ENCODE measurements around the gene SALL3. TPM values are rescaled to one million over a fixed set of nuclear protein-coding genes. Genes with fewer than 3 reads are reported as not detected.
"Not testable (repeated sequence)": the region's sequence is repeated elsewhere in the genome, so short reads cannot be mapped to it uniquely, and the experiment has no call there.

The SALL3 gene
- total and polyA plus RNA-seq, 2 of the 4 experiments (the other 2 are of a cell fraction): not detected

GRCh38 chr18:78939734-78940494 lies 39.7 kb upstream of the SALL3 start:
- Histone ChIP-seq H3K14ac (replicated peaks; ENCODE audit: low read depth, low read length) (no peak overlapping the region), H2BK20ac (ENCODE audit: low read depth, low read length) (no peak overlapping the region), H3K56ac (ENCODE audit: extremely low read depth, insufficient read depth, low read length) (no peak overlapping the region), H2AK9ac (replicated peaks; ENCODE audit: low read depth, low read length, poor library complexity) (no peak overlapping the region), H3K9me1 (ENCODE audit: insufficient read depth, low read length) (no peaks in the 10 kb centered on the region), H4K8ac (ENCODE audit: low read depth in 2 of 2, low read length in 2 of 2) (no peak overlapping the region), H4K91ac (ENCODE audit: insufficient read depth, low read depth, low read length) (no peak overlapping the region), H4K20me1 (ENCODE audit: insufficient read depth, low read length) (no peaks in the 10 kb centered on the region), H3K4ac (ENCODE audit: low read depth, low read length) (no peak overlapping the region), H3K27ac (ENCODE audit: insufficient read depth, low read length) (no peak overlapping the region), H3K9ac (ENCODE audit: low read depth, low read length) (no peak overlapping the region), H2BK15ac (ENCODE audit: low read depth, low read length) (no peak overlapping the region), H2BK5ac (ENCODE audit: low read depth, low read length, poor library complexity, severe bottlenecking) (no peak overlapping the region), H4K5ac (ENCODE audit: low read depth, low read length) (no peak overlapping the region), H3K36me3 (ENCODE audit: control insufficient read depth, insufficient read depth, low read length) (no peaks in the 10 kb centered on the region), H3K18ac (ENCODE audit: low read depth, low read length) (no peak overlapping the region), H3K23ac (ENCODE audit: low read depth, low read length) (no peak overlapping the region), H3K4me1 (ENCODE audit: control insufficient read depth, insufficient read depth, low read length) (no peaks in the 10 kb centered on the region), H3K79me1 (ENCODE audit: low read depth in 1 of 2, low read length in 2 of 2) (no peaks in the 10 kb centered on the region), H3K4me3 (ENCODE audit: insufficient read depth, low read depth, low read length) (no peak overlapping the region), H2BK120ac (ENCODE audit: low read depth, low read length) (no peak overlapping the region), H3K4me2 (ENCODE audit: low read depth, low read length) (no peak overlapping the region), H2AFZ (replicated peaks; ENCODE audit: low read length, poor library complexity) (no peak overlapping the region), H3K9me3 (ENCODE audit: control insufficient read depth, insufficient read depth, low read length) (peaks cover 38% of the 10 kb centered on the region), H2AK5ac (ENCODE audit: low read depth, low read length) (no peak overlapping the region), H3K27me3 (ENCODE audit: control insufficient read depth, insufficient read depth, low read length) (no peaks in the 10 kb centered on the region)
- 40% methylated on average over 1 of the region's 23 CpGs; no CpG with 5 or more reads in 1 of the 2 experiments for WGBS, 2 experiments (ENCODE audit: extremely low coverage in 2 of 2, insufficient read length in 1 of 2)
- intact Hi-C loops (cut with micrococcal nuclease) (no loop called here), in situ Hi-C loops (cut with MboI; ENCODE audit: low sequenced_read_pairs) (no loop called here), dilution Hi-C loops (cut with HindIII; ENCODE audit: low sequenced_read_pairs, unreplicated experiment) (no loop called here)
- no TSS peak for BruUV-seq (replicated peaks)
- POLR2A ChIA-PET (ENCODE audit: unreplicated experiment): no interaction called here
- no peak for DNase-seq
- no peak for ATAC-seq (ENCODE audit: low read depth)
- CTCF ChIA-PET: interaction anchor here (0.5 kb wide), 1 partner anchor 22 kb away, joined by 3 read pairs; no protein-coding TSS in a partner anchor
- TF ChIP-seq RAD21 (IDR thresholded peaks at IDR 0.05; ENCODE audit: low read length): no peak
- TF ChIP-seq, protein P1, sequence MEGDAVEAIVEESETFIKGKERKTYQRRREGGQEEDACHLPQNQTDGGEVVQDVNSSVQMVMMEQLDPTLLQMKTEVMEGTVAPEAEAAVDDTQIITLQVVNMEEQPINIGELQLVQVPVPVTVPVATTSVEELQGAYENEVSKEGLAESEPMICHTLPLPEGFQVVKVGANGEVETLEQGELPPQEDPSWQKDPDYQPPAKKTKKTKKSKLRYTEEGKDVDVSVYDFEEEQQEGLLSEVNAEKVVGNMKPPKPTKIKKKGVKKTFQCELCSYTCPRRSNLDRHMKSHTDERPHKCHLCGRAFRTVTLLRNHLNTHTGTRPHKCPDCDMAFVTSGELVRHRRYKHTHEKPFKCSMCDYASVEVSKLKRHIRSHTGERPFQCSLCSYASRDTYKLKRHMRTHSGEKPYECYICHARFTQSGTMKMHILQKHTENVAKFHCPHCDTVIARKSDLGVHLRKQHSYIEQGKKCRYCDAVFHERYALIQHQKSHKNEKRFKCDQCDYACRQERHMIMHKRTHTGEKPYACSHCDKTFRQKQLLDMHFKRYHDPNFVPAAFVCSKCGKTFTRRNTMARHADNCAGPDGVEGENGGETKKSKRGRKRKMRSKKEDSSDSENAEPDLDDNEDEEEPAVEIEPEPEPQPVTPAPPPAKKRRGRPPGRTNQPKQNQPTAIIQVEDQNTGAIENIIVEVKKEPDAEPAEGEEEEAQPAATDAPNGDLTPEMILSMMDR (conservative IDR thresholded peaks at IDR 0.05; ENCODE audit: low read depth, low read length): no peak

- H3K79me1 ChIP-seq (ENCODE audit: low read depth in 1 of 2, low read length in 2 of 2); H3K9me1 ChIP-seq (ENCODE audit: insufficient read depth, low read length); DNase-seq; H3K23ac ChIP-seq (ENCODE audit: low read depth, low read length); H3K4me3 ChIP-seq (ENCODE audit: insufficient read depth, low read depth, low read length); H4K5ac ChIP-seq (ENCODE audit: low read depth, low read length); H4K91ac ChIP-seq (ENCODE audit: insufficient read depth, low read depth, low read length); H3K4ac ChIP-seq (ENCODE audit: low read depth, low read length); dilution Hi-C loops (cut with HindIII; ENCODE audit: low sequenced_read_pairs, unreplicated experiment); H2AK9ac ChIP-seq (replicated peaks; ENCODE audit: low read depth, low read length, poor library complexity); H3K36me3 ChIP-seq (ENCODE audit: control insufficient read depth, insufficient read depth, low read length); H3K56ac ChIP-seq (ENCODE audit: extremely low read depth, insufficient read depth, low read length); CTCF ChIA-PET; H2AFZ ChIP-seq (replicated peaks; ENCODE audit: low read length, poor library complexity); in situ Hi-C loops (cut with MboI; ENCODE audit: low sequenced_read_pairs); H2AK5ac ChIP-seq (ENCODE audit: low read depth, low read length); intact Hi-C loops (cut with micrococcal nuclease); H3K27ac ChIP-seq (ENCODE audit: insufficient read depth, low read length); BruUV-seq (replicated peaks); H3K27me3 ChIP-seq (ENCODE audit: control insufficient read depth, insufficient read depth, low read length); H2BK20ac ChIP-seq (ENCODE audit: low read depth, low read length); H4K20me1 ChIP-seq (ENCODE audit: insufficient read depth, low read length); H2BK5ac ChIP-seq (ENCODE audit: low read depth, low read length, poor library complexity, severe bottlenecking); H3K14ac ChIP-seq (replicated peaks; ENCODE audit: low read depth, low read length); H3K4me1 ChIP-seq (ENCODE audit: control insufficient read depth, insufficient read depth, low read length); H2BK15ac ChIP-seq (ENCODE audit: low read depth, low read length); H3K9ac ChIP-seq (ENCODE audit: low read depth, low read length); H2BK120ac ChIP-seq (ENCODE audit: low read depth, low read length); POLR2A ChIA-PET (ENCODE audit: unreplicated experiment); H3K18ac ChIP-seq (ENCODE audit: low read depth, low read length); H3K4me2 ChIP-seq (ENCODE audit: low read depth, low read length); H4K8ac ChIP-seq (ENCODE audit: low read depth in 2 of 2, low read length in 2 of 2); ATAC-seq (ENCODE audit: low read depth): not testable (repeated sequence)
- peaks cover 26% of the 10 kb centered on the region for H3K9me3 ChIP-seq (ENCODE audit: control insufficient read depth, insufficient read depth, low read length)
- WGBS, 2 experiments (ENCODE audit: extremely low coverage in 2 of 2, insufficient read length in 1 of 2): 75% methylated on average over 4 of the region's 17 CpGs; no CpG with 5 or more reads in 1 of the 2 experiments
Measured at GRCh38 chr18:78942236-78942635, 37.4 kb upstream of the SALL3 start.
